GM15510 (cell line): ENCODE measurements around the gene DGKI.

Experiments used
- POLR2A ChIP-seq: IDR thresholded peaks from 3 replicates; pipeline ENCODE4 v1.6.1; 2011; ENCODE audit warnings: borderline replicate concordance; ENCODE audit not compliant: insufficient read length; ENCODE audit errors: extremely low read depth

The DGKI gene

DNA sequence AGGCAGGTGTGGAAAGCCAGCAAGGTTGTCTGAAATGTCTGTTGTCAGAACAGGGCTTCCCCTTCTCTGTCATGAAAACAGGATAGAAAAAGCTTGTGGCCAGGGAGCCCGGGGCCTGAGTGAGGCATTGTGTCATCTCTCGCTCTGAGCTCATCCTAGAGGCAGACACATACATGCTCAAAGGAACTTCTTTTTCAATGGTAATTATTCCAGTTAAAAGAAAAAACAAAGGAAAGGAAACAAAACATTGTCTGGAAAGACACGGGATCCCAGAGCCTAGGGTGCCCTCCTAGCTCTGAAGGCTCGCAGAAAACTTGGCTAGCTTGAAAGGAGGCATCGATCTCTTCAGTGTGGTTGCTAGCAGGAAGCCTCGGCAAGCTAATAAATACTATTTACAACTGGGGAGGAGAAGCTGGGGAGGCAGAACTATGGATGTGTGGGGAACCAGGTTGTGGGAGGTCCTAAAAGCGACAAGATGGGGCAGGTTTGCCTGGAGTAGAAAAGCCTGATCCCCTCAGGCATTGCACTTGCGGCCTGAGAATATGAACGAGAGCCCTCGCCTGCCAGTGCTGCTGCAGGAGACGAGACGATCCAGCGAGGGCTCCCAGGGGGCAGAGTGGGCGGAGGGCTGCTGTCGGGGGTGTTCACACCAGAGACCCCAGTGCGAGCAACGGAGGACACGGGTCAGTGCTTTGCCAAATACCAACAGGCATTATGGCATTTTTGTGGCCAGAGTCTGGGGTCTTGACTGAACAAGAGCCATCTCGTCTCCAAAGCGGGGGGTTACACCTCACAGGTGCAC lies 32.8 kb upstream of the DGKI start:
- no peak for TF ChIP-seq POLR2A

- TF ChIP-seq POLR2A = no peak
Observed at GRCh38 chr7:137878333-137878961, 31.7 kb upstream of the DGKI start.

DNA sequence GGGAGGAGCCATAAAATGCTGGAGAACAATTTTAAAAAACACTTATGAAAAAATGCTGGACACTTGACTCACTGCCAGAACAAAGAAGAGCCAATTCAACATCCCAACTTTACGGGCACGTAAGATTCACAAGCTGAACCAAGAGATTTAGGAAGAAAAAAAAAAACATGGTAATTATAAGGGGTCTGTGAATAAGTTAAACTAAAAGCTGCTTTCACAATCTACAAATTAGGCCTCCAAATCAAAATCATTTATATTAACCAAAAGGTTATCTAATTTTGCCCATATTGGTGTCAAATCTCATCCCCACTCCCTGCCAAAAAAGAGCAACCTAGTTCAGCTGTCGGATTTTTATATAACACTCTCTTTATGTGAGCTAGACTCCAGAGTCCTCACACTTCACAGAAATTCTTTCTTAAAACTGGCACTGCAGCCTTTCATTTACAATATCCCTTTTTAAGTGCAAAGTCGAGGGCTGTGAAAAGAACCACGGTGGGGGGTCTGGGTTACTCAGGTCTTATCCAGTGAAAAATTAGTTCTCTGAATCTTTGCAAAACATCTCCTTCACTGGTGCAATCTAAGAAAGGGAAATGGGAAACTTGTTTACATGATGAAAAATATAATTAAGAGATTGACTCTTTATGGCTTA lies 30.4 kb upstream of the DGKI start:
- TF ChIP-seq POLR2A = no peak

DNA sequence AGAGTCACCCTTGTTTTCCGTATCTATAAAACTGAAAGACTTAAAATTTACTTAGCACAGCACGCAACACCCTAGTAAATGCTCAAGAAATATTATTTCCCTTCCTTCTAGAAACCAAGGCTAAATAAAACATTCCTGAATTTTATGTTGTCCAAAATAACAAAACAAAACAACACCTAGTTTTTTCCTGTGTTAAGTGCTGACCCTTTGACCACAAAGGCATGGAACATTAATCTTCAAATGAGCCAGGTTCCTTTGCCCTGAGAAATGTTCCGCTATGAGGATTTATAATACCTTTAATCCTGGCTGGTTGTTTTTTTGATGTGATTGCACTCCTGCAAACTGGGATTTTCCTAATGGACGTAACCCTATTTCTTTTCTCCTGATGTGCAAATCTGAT lies 29.0 kb upstream of the DGKI start:
- no peak for TF ChIP-seq POLR2A

- no peak for TF ChIP-seq POLR2A
Observed at GRCh38 chr7:137873979-137874777, 27.4 kb upstream of the DGKI start.

DNA sequence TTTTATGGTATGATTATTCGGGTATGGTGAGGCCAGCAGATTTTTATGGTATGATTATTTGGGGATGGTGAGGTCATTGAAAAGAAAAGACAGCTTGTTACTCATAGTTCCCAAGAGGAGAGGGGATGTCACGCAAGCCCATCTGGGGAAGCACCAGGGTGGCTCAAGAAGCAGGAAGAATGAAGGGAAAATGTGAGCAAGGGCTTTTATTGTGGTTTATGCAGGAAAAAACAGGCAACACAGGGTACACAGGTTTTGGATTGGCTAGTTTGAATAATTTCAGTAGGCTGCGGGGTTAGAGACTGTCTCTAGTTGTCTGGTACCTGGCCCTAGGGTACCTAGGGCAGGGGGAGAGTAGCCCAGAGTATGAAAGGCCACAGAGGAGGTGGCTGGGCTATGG lies 26.8 kb upstream of the DGKI start:
- no peak for TF ChIP-seq POLR2A

GRCh38 chr7:137871170-137871915 lies 24.6 kb upstream of the DGKI start:
- TF ChIP-seq POLR2A = no peak

DNA sequence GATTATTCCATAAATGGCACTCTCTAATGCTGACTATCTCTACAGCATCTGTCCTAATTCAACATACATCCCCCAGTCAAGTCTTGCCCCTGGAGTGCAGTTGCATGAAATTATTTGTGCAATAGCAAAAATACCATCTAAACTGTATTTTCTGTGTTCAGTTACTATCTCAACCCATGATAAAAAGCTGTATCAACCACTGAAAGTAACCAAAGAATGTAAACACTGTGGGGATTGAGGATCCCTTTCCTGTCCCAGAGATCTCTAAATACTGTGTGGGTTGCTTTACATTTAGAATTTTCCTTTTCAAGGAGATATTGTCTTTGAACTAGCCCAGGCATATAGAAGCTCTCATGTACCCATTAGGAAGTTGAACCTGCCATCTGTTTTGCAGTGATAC lies 23.9 kb upstream of the DGKI start:
- TF ChIP-seq POLR2A = no peak

- TF ChIP-seq POLR2A = no peak
Observed at GRCh38 chr7:137870078-137870477, 23.3 kb upstream of the DGKI start.

DNA sequence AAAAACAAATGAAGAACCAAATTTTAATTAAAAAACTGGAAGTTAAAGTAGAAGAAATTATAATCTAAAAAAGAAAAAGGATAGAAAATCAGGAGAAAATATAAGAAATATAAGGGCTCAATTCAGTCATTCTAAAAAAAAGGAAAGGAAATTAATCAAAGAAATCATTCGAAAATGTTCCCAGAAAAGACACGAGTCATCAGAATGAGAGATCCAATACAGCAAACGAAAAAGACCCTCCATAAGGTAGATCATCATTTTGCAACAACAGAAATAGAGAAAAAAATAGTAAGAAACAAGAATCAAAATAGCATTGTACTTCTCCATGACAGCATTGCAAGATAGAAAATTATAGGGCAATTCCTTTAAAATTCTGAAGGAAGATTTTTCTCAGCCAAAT lies 22.5 kb upstream of the DGKI start:
- no peak for TF ChIP-seq POLR2A

DNA sequence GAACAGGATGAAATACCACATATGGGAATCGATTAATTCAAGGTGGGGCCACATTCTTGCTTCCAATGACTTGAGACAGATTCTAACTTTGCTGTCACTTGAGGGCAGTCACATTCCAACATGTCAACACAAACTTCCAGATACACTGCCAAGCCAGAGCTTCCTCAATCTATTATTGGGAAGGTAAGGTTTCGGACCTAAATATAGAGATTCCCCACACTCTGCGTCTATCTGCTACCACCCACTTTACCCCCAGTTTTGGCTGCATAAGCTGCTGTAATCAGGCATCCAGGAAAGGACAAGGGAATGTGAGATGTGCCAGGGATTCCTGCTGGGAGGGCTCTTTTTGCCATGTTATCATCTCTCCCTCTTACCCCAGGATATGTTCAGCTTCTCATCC lies 20.5 kb upstream of the DGKI start:
- no peak for TF ChIP-seq POLR2A

DNA sequence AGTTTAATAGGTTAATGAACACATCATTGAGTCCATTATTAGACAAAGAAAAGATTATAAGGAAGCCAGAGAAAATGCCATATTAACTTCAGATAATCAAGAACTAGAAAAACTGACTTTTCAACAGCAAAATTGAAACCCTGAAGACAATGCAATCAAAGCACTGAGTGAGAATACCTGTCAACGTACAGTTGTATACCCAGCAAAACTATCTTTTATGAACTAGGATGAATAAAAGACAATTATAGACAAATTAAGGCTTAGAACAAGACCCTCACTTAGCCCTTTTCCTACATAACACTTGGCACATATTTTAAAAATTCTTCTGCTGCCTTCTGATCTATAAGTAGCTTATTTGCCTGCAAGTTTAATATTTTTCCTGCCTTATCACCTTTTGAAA lies 19.0 kb upstream of the DGKI start:
- TF ChIP-seq POLR2A = no peak

GRCh38 chr7:137862964-137863363 lies 16.2 kb upstream of the DGKI start:
- no peak for TF ChIP-seq POLR2A

- TF ChIP-seq POLR2A = no peak
Observed at GRCh38 chr7:137862358-137862757, 15.6 kb upstream of the DGKI start.
